Measurements from ENCODE around the gene AATF. TPM values are rescaled to one million over a fixed set of nuclear protein-coding genes. Genes with fewer than 3 reads are reported as not detected.

Gene AATF
- total and polyA plus RNA-seq, 11 donors, result 15.2 to 51.6 (median 28.9) TPM

DNA sequence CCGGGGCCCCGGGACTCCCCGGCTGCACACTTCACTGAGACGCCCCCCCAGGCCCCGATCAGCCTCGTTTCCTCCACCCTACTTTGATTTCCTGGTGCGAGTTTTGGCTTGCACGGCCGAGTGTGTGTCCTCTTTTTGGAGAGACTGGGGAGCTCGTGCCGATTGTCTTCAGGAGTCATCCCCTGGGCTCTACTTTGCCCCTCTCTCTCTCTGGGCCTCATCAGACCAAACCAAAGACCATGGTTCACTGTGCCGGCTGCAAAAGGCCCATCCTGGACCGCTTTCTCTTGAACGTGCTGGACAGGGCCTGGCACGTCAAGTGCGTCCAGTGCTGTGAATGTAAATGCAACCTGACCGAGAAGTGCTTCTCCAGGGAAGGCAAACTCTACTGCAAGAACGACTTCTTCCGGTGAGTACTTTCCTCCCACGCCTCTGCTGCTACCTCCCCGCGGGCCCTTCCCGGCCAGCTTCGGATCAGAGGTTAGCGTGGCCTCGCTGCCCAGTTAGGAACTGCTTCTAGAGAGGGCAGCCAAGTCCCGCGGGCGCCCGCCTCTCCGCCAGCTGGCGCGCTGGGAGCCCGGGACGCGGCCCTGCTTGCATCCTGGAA lies 10.7 kb upstream of the AATF start:
- no peak for DNase-seq
- no peaks in the 10 kb centered on the region for H3K36me3 ChIP-seq
- peaks cover 10 to 82% (median 68%) of the 10 kb centered on the region in 12 donors for H3K4me1 ChIP-seq
- H3K9me3 ChIP-seq, result no peaks in the 10 kb centered on the region
- ATAC-seq, result peak in 1 of 4 donors; percentile 19
- 2 to 3% (median 2%) methylated on average over 19 to 36 of the region's 36 CpGs for WGBS, 4 donors
- peaks cover 93 to 100% (median 100%) of the 10 kb centered on the region in 9 donors for H3K27me3 ChIP-seq
- no peak for TF ChIP-seq POLR2A (IDR thresholded peaks at IDR 0.05)
- TF ChIP-seq, protein P1, sequence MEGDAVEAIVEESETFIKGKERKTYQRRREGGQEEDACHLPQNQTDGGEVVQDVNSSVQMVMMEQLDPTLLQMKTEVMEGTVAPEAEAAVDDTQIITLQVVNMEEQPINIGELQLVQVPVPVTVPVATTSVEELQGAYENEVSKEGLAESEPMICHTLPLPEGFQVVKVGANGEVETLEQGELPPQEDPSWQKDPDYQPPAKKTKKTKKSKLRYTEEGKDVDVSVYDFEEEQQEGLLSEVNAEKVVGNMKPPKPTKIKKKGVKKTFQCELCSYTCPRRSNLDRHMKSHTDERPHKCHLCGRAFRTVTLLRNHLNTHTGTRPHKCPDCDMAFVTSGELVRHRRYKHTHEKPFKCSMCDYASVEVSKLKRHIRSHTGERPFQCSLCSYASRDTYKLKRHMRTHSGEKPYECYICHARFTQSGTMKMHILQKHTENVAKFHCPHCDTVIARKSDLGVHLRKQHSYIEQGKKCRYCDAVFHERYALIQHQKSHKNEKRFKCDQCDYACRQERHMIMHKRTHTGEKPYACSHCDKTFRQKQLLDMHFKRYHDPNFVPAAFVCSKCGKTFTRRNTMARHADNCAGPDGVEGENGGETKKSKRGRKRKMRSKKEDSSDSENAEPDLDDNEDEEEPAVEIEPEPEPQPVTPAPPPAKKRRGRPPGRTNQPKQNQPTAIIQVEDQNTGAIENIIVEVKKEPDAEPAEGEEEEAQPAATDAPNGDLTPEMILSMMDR (IDR thresholded peaks at IDR 0.05), result no peak
- intact Hi-C loops (cut with DNase I), result no loop called here
- no peak overlapping the region for H3K27ac ChIP-seq
- peak overlapping the region in 6 of 12 donors; percentile 5 to 42 (median 22) for H3K4me3 ChIP-seq

DNA sequence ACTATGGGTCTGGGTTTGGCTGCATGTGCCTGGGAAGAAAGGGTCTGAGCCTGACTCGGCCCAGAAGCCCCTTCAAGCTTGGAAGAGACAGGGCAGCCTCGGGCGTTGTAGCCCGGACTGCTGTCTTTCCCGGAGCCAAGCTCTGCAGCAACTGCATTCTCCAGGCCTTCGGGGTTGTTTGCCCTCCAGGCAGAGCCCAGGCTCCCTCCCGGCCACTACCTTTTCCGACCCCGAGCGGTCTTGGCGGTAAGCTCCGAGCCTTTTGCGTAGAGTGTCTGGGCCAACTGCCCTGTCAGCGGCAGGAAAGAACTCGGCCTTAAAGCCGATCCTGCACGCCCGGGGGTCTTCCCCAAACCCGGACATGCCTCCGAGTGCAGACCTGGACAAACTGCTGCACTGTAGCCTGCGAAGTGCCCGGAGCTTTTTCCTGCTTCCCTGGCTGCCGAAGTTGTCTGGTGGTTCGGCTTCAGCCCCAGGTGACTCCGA lies 10.1 kb upstream of the AATF start:
- H3K27ac ChIP-seq, result no peak overlapping the region
- H3K9me3 ChIP-seq, result no peaks in the 10 kb centered on the region
- DNase-seq (no peak), ATAC-seq (no peak)
- peaks cover 93 to 100% (median 100%) of the 10 kb centered on the region in 9 donors for H3K27me3 ChIP-seq
- TF ChIP-seq, protein P1 (IDR thresholded peaks at IDR 0.05), result no peak
- no peak for TF ChIP-seq POLR2A (IDR thresholded peaks at IDR 0.05)
- intact Hi-C loops (cut with DNase I), result no loop called here
- H3K4me3 ChIP-seq, result peak overlapping the region in 4 of 12 donors; percentile 0 to 36 (median 10)
- peaks cover 10 to 78% (median 63%) of the 10 kb centered on the region in 12 donors for H3K4me1 ChIP-seq
- no peaks in the 10 kb centered on the region for H3K36me3 ChIP-seq
- 2 to 3% (median 2%) methylated on average over 15 to 25 of the region's 25 CpGs for WGBS, 4 donors

DNA sequence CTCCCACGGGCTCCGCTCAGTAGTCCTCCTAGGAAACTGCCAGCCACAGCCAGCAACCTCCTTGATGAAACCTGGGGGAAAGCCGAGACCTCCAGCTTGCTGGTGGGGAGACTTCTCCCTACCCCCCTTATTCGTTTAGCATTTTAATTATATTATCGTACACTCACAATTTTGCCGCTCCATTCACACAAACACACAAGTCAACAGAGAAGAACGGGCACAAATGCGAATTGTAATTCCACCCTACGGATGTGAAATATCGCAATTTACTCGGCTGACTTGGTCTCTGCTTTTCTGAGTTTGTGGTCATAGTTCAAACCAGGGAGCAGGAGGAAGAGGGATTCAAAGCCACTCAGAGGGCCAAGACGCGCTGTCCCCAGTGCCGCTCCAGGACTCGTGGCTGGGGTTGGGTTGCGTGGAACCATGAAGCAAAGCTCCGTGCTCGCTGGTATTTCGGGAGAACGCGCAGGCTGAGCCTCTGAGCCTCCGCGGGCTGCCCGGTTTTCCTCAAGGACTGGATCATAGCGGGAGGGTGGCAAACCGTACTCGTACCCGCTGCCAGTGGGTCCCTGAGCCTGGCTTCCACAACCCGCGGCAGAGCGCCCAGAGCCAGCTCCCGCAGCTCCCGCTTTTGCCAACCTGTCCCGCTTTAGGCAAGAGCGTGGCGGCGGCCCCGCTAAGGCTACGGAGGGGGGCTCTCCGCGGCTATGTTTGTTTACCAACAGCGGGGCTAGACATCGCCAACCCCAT lies 9.5 kb upstream of the AATF start:
- Histone ChIP-seq H3K4me1 (peaks cover 7 to 72% (median 57%) of the 10 kb centered on the region in 12 donors), H3K27ac (no peak overlapping the region), H3K9me3 (no peaks in the 10 kb centered on the region), H3K36me3 (no peaks in the 10 kb centered on the region), H3K4me3 (peak overlapping the region in 2 of 12 donors; percentile 2 to 5), H3K27me3 (peaks cover 93 to 100% (median 100%) of the 10 kb centered on the region in 9 donors)
- no peak for DNase-seq
- WGBS, 4 donors, result 4 to 8% (median 7%) methylated on average over 33 to 43 of the region's 43 CpGs
- ATAC-seq, result no peak
- TF ChIP-seq, protein P1 (IDR thresholded peaks at IDR 0.05), result no peak
- no peak for TF ChIP-seq POLR2A (IDR thresholded peaks at IDR 0.05)
- intact Hi-C loops (cut with DNase I), result no loop called here

DNA sequence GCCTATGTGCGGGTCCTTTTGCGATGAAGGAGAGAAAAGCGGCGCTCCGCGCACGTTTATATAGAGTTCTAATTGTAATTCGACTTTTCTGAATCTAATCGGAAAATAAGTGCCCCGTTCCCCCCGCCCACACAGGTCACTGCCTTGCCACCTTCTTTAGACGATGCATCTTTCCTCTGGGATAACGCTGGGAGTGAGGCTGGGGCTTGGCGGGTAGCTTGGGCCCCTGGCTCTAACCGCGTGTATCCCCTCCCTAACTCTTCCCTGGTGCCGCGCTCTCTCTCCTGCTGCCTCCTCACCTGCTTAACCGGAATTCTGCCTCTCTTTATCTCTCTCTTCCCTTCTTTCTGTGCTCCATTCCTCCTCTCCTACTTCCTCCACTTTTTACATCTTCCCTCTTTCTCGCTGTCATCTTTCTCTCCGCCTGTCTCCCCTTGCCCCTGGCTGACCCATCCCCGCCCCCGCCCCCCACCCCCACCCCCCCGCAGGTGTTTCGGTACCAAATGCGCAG lies 8.9 kb upstream of the AATF start:
- no peaks in the 10 kb centered on the region for H3K36me3 ChIP-seq

More for the DNA sequence above, 8.9 kb upstream of the AATF start:
- no peak for DNase-seq
- no peak for ATAC-seq
- Histone ChIP-seq H3K4me3 (peak overlapping the region in 1 of 12 donors; percentile 2), H3K27me3 (peaks cover 93 to 100% (median 100%) of the 10 kb centered on the region in 9 donors), H3K27ac (no peak overlapping the region), H3K9me3 (no peaks in the 10 kb centered on the region), H3K4me1 (peaks cover 7 to 66% (median 51%) of the 10 kb centered on the region in 12 donors)
- intact Hi-C loops (cut with DNase I), result loop anchor here in 1 of 10 donors (10.0 kb wide), 1 partner anchor 345 kb away; the partner anchor contains the start of gene DHRS11
- 3 to 5% (median 4%) methylated on average over 25 to 26 of the region's 26 CpGs for WGBS, 4 donors
- TF ChIP-seq POLR2A (IDR thresholded peaks at IDR 0.05), result no peak
- TF ChIP-seq, protein P1 (IDR thresholded peaks at IDR 0.05), result no peak
